BJ (cell line): Measurements from ENCODE around the gene POLR1G. TPM values are rescaled to one million over a fixed set of nuclear protein-coding genes. Genes with fewer than 3 reads are reported as not detected.

ENCODE experiments used
- CTCF ChIA-PET: fragments of 350-600 bp; formaldehyde crosslinking; extraction: SDS; loops from one replicate; lab custom pipeline; 2021; ENCODE audit warnings: antibody characterized with exemption, inconsistent platforms; lab: Yijun Ruan, JAX
- POLR2A ChIA-PET: fragments of 300-600 bp; sonication (Branson Sonifier 250); formaldehyde crosslinking; extraction: SDS; loops from one replicate; lab custom pipeline; 2021; ENCODE audit warnings: antibody characterized with exemption; lab: Charles Lee
- DNase-seq: peaks from one replicate; pipeline ENCODE4 v3.0.0-alpha.2; 2011; ENCODE audit warnings: low read depth
- H3K27me3 ChIP-seq: 2 replicates; pipeline ENCODE4 v1.6.0; 2011; ENCODE audit warnings: low read length; ENCODE audit not compliant: control insufficient read depth, insufficient read depth
- H3K36me3 ChIP-seq: 2 replicates; pipeline ENCODE4 v1.5.1; 2011; ENCODE audit warnings: low read length; ENCODE audit not compliant: control insufficient read depth, insufficient read depth
- H3K4me3 ChIP-seq: 2 replicates; pipeline ENCODE4 v1.5.1; 2011; ENCODE audit warnings: low read depth, mild to moderate bottlenecking, control low read depth, low read length
- CTCF ChIP-seq: IDR thresholded peaks from 2 replicates; pipeline ENCODE4 v1.5.1; 2011; ENCODE audit warnings: low read depth, mild to moderate bottlenecking, control low read depth, inconsistent platforms, low read length, moderate library complexity; ENCODE audit not compliant: insufficient read depth
- polyA plus RNA-seq: library from polyadenylated mRNA; depleted of rRNA; stranded (reverse); fragments of >200 nt; gene quantifications from 2 replicates; pipeline ENCODE4 v1.2.3, GENCODE V29; 2011; rRNA removed
- small RNA-seq: library from RNA; depleted of rRNA; stranded (forward); fragments of <200 nt; gene quantifications from one replicate; pipeline ENCODE3, GENCODE V24; 2012; ENCODE audit warnings: low replicate concordance, low read depth; ENCODE audit not compliant: insufficient read length

Gene POLR1G
- polyA plus RNA-seq, 1 experiment = 3.0 TPM

- DNase-seq = no peak
- no peaks in the 10 kb centered on the region for H3K36me3 ChIP-seq
- POLR2A ChIA-PET = no interaction called here
- H3K27me3 ChIP-seq = no peaks in the 10 kb centered on the region
- H3K4me3 ChIP-seq = no peak overlapping the region
- TF ChIP-seq CTCF = no peak
- CTCF ChIA-PET = interaction anchor here (1.1 to 1.2 kb wide), 2 partner anchors 18 to 28 kb away, joined by 3 to 6 read pairs; no protein-coding TSS in a partner anchor
Observed at GRCh38 chr19:45457776-45458175, 51.3 kb downstream of the POLR1G start.

Small RNAs within 50 kb of the gene (small RNA-seq; reads per million reads assigned to genes)
- gene MIR6088 = not detected

Other genes with a start within 250 kb of the POLR1G start
- 0.02 and 0.05 TPM in 2 replicates for gene NKPD1, start 245.7 kb upstream of the POLR1G start, polyA plus RNA-seq
- gene TRAPPC6A, start 228.4 kb upstream of the POLR1G start, polyA plus RNA-seq = 9.7 and 15.0 TPM in 2 replicates
- 7.1 and 8.3 TPM in 2 replicates for gene BLOC1S3, start 227.9 kb upstream of the POLR1G start, polyA plus RNA-seq
- 0.04 TPM in 1 of 2 replicates, not detected in the other for gene EXOC3L2, start 161.2 kb upstream of the POLR1G start, polyA plus RNA-seq
- 10.9 and 17.1 TPM in 2 replicates for gene MARK4, start 155.4 kb upstream of the POLR1G start, polyA plus RNA-seq
- gene CKM, start 83.8 kb upstream of the POLR1G start, polyA plus RNA-seq = not detected in 2 replicates
- gene KLC3, start 65.9 kb upstream of the POLR1G start, polyA plus RNA-seq = 0.09 TPM in 1 of 2 replicates, not detected in the other
- 63.7 and 94.6 TPM in 2 replicates for gene ERCC2, start 36.1 kb upstream of the POLR1G start, polyA plus RNA-seq
- gene PPP1R13L, start 1.6 kb upstream of the POLR1G start, polyA plus RNA-seq = 5.4 and 12.3 TPM in 2 replicates
- gene ERCC1, start 17.3 kb downstream of the POLR1G start, polyA plus RNA-seq = 84.3 and 121 TPM in 2 replicates
- gene FOSB, start 61.4 kb downstream of the POLR1G start, polyA plus RNA-seq = 2.6 and 4.5 TPM in 2 replicates
- 27.3 and 42.3 TPM in 2 replicates for gene RTN2, start 90.4 kb downstream of the POLR1G start, polyA plus RNA-seq
- 1.0 and 1.2 TPM in 2 replicates for gene PPM1N, start 91.8 kb downstream of the POLR1G start, polyA plus RNA-seq
- 110 and 117 TPM in 2 replicates for gene VASP, start 100.8 kb downstream of the POLR1G start, polyA plus RNA-seq
- gene OPA3, start 178.2 kb downstream of the POLR1G start, polyA plus RNA-seq = 10.9 and 15.1 TPM in 2 replicates
- gene GPR4, start 195.6 kb downstream of the POLR1G start, polyA plus RNA-seq = 0.06 and 0.12 TPM in 2 replicates
- gene EML2, start 232.8 kb downstream of the POLR1G start, polyA plus RNA-seq = 20.2 and 30.4 TPM in 2 replicates